K562 (cell line): ENCODE measurements around the gene URB2. TPM values are rescaled to one million over a fixed set of nuclear protein-coding genes. Genes with fewer than 3 reads are reported as not detected.

Experiments
- ATAC-seq: fragments of 200-7000 bp; cut with Tn5 transposase; 3 replicates; pipeline ENCODE4 v1.9.1; 2020; ENCODE audit warnings: moderate library complexity
- Bru-seq: library from RNA; stranded (reverse); fragments of 400-500 nt; gene quantifications from one replicate; lab custom pipeline; 2021; lab: Mats Ljungman, UMichigan
- BruChase-seq, 2 experiments: library from RNA; stranded (reverse); fragments of 400-500 nt; gene quantifications; one replicate each; lab custom pipeline; 2021; lab: Mats Ljungman, UMichigan
- BruUV-seq: library from RNA; stranded (reverse); fragments of 400-500 nt; replicated peaks from 2 replicates; lab custom pipeline; 2021; lab: Mats Ljungman, UMichigan
- CTCF ChIA-PET: fragments of 300-600 bp; formaldehyde crosslinking; extraction: SDS; loops from one replicate; lab custom pipeline; 2021; ENCODE audit warnings: low intra/inter-chr PET ratio; lab: Yijun Ruan, JAX
- POLR2A ChIA-PET: fragments of 300-600, 350-650 bp; sonication (Branson Sonifier 250); formaldehyde crosslinking; extraction: SDS; loops from one replicate; lab custom pipeline; 2021; ENCODE audit warnings: antibody characterized with exemption, inconsistent platforms; lab: Yijun Ruan, JAX
- DNase-seq, 4 experiments: peaks; one replicate each; pipeline versions ENCODE4 v3.0.0 to v3.0.0-alpha.2; 2011 to 2018; ENCODE audit warnings: low spot score in 3 of 4, mixed read lengths in 3 of 4; ENCODE audit errors: extremely low read depth in 1 of 4
- FAIRE-seq: peaks from 2 replicates; lab custom pipeline; 2011; peaks lifted over from hg19 to GRCh38; lab: Jason Lieb, UNC
- H2AFZ ChIP-seq: 2 replicates; pipeline ENCODE4 v1.6.0; 2011; ENCODE audit warnings: low read depth, low read length, control low read depth, inconsistent platforms
- H3K27ac ChIP-seq: fragments of 200-600 bp; 3 replicates; pipeline ENCODE4 v1.8.0; 2011; ENCODE audit warnings: low read depth, mild to moderate bottlenecking, control low read depth, inconsistent platforms, low read length, moderate library complexity, mixed read lengths; ENCODE audit errors: extremely low read depth
- H3K27me3 ChIP-seq, 2 experiments: fragments of 300-600 bp in 1 of 2; 2 replicates in 1 of 2; 3 replicates in 1 of 2; pipeline versions ENCODE4 v1.6.0 to v1.8.0; 2011; ENCODE audit warnings: inconsistent platforms in 2 of 2, low read length in 2 of 2, mild to moderate bottlenecking in 1 of 2, mixed read lengths in 1 of 2, moderate library complexity in 1 of 2; ENCODE audit not compliant: control insufficient read depth in 2 of 2, insufficient read depth in 2 of 2
- H3K36me3 ChIP-seq: fragments of 300-600 bp; 3 replicates; pipeline ENCODE4 v1.8.0; 2011; ENCODE audit warnings: mild to moderate bottlenecking, low read length, inconsistent platforms; ENCODE audit not compliant: control insufficient read depth, insufficient read depth
- H3K4me1 ChIP-seq, 2 experiments: fragments of 200-600 bp in 1 of 2; replicated peaks in 1 of 2; 2 replicates in 1 of 2; 3 replicates in 1 of 2; pipeline versions ENCODE4 v1.5.1 to v1.8.0; 2011; ENCODE audit warnings: inconsistent platforms in 2 of 2, low read length in 2 of 2, mild to moderate bottlenecking in 1 of 2, mixed read lengths in 1 of 2, moderate library complexity in 1 of 2; ENCODE audit not compliant: control insufficient read depth in 2 of 2, insufficient read depth in 2 of 2
- H3K4me2 ChIP-seq: 2 replicates; pipeline ENCODE4 v1.6.1; 2011; ENCODE audit warnings: low read length, control low read depth, inconsistent platforms, mixed read lengths; ENCODE audit not compliant: insufficient read depth
- H3K4me3 ChIP-seq: fragments of 200-600 bp; sonication (generic), shearing (Covaris generic); 2 replicates; pipeline ENCODE4 v1.5.1; 2016; ENCODE audit warnings: control low read depth, inconsistent platforms
- H3K79me2 ChIP-seq: fragments of 200-600 bp; 3 replicates; pipeline ENCODE4 v1.8.0; 2011; ENCODE audit warnings: low read length, inconsistent platforms; ENCODE audit not compliant: control insufficient read depth, insufficient read depth
- H3K9ac ChIP-seq, 2 experiments: 2 replicates each; pipeline versions ENCODE4 v1.6.0 to v1.6.1; 2011; ENCODE audit warnings: low read depth in 2 of 2, low read length in 2 of 2, control low read depth in 1 of 2, inconsistent platforms in 1 of 2, mild to moderate bottlenecking in 1 of 2, mixed read lengths in 1 of 2; ENCODE audit not compliant: insufficient read depth in 1 of 2
- H3K9me1 ChIP-seq: one replicate; pipeline ENCODE4 v1.6.0; 2011; ENCODE audit warnings: inconsistent platforms, mild to moderate bottlenecking, low read length, moderate library complexity; ENCODE audit not compliant: control insufficient read depth, insufficient read depth
- H3K9me3 ChIP-seq: replicated peaks from 2 replicates; pipeline ENCODE4 v1.5.1; 2011; ENCODE audit warnings: low read depth, low read length, inconsistent platforms; ENCODE audit not compliant: control insufficient read depth, insufficient read depth
- H4K20me1 ChIP-seq: replicated peaks from 2 replicates; pipeline ENCODE4 v1.6.1; 2011; ENCODE audit warnings: low read length, inconsistent platforms, mixed read lengths; ENCODE audit not compliant: control insufficient read depth, insufficient read depth
- ARID3B ChIP-seq: fragments of 250-450 bp; sonication (Bioruptor Pico); IDR thresholded peaks from 2 replicates; pipeline ENCODE4 v1.4.0; 2020; ENCODE audit warnings: borderline replicate concordance
- CBFA2T3 ChIP-seq: fragments of 450-650 bp; IDR thresholded peaks from 2 replicates; pipeline ENCODE4 v1.6.1; 2017
- CHCHD3 ChIP-seq: fragments of 250-450 bp; sonication (Bioruptor Pico); IDR thresholded peaks from 2 replicates; pipeline ENCODE4 v2.1.2; 2022; ENCODE audit warnings: mild to moderate bottlenecking
- DNMT1 ChIP-seq: fragments of 450-650 bp; IDR thresholded peaks from 2 replicates; pipeline ENCODE4 v1.6.1; 2016; ENCODE audit warnings: antibody characterized with exemption, mild to moderate bottlenecking
- ELF4 ChIP-seq: fragments of 450-650 bp; formaldehyde crosslinking; IDR thresholded peaks from 2 replicates; pipeline ENCODE4 v1.4.0; 2022; ENCODE audit warnings: missing genetic modification characterization
- IRF9 ChIP-seq: fragments of 450-650 bp; IDR thresholded peaks from 2 replicates; pipeline ENCODE4 v1.6.1; 2016; ENCODE audit warnings: missing biosample characterization, missing genetic modification characterization
- KAT8 ChIP-seq: fragments of 450-650 bp; IDR thresholded peaks from 2 replicates; pipeline ENCODE4 v1.6.1; 2016; ENCODE audit warnings: low read depth, mild to moderate bottlenecking
- NFXL1 ChIP-seq: fragments of 450-650 bp; formaldehyde crosslinking; IDR thresholded peaks from 2 replicates; pipeline ENCODE4 v1.4.0; 2021; ENCODE audit warnings: mild to moderate bottlenecking
- NR4A1 ChIP-seq, 2 experiments: fragments of 250-450 bp in 1 of 2; fragments of 450-650 bp in 1 of 2; sonication (Bioruptor Pico) in 1 of 2; IDR thresholded peaks; 2 replicates each; pipeline versions ENCODE4 v1.4.0 to v1.6.1; 2016 to 2020; ENCODE audit warnings: mild to moderate bottlenecking in 2 of 2, missing compliant biosample characterization in 1 of 2, missing genetic modification characterization in 1 of 2, moderate library complexity in 1 of 2
- ZNF121 ChIP-seq: sonication (generic); formaldehyde crosslinking; conservative IDR thresholded peaks from 2 replicates; pipeline ENCODE4 v1.8.0; 2022; ENCODE audit warnings: missing genetic modification reagents
- ZNF445 ChIP-seq: fragments of 250-450 bp; sonication (Bioruptor Pico); IDR thresholded peaks from 2 replicates; pipeline ENCODE4 v1.4.0; 2020; ENCODE audit warnings: low read depth, mild to moderate bottlenecking, moderate library complexity
- ZNF699 ChIP-seq: fragments of 250-450 bp; sonication (Bioruptor Pico); IDR thresholded peaks from 2 replicates; pipeline ENCODE4 v1.8.0; 2021; ENCODE audit warnings: mild to moderate bottlenecking, moderate library complexity; ENCODE audit not compliant: insufficient replicate concordance
- ZNF766 ChIP-seq: fragments of 200-800 bp; sonication (Bioruptor generic); conservative IDR thresholded peaks from 2 replicates; pipeline ENCODE4 v1.6.1; 2016; ENCODE audit warnings: missing genetic modification characterization, missing compliant biosample characterization
- WGBS: fragments of 100-300 bp; shearing (Covaris generic); methylation state at CpG from one replicate; pipeline ENCODE4 v1.1.6; 2016; ENCODE audit warnings: low coverage, mixed read lengths; ENCODE audit not compliant: insufficient coverage; ENCODE audit errors: missing lambda C conversion rate; 5-methylcytosine and 5-hydroxymethylcytosine counted together
- in situ Hi-C: fragments of 300-500 bp; cut with MboI; formaldehyde crosslinking; loops from 4 replicates; pipeline ENCODE4 v1.15.0; 2018; ENCODE audit warnings: inconsistent platforms, mixed read lengths
- intact Hi-C: fragments of 100-400 bp; cut with micrococcal nuclease; formaldehyde crosslinking; loops from 2 replicates; pipeline ENCODE4 v1.14.2; 2022
- long read RNA-seq, 3 experiments: library from polyadenylated mRNA in 2 of 3; library from RNA in 1 of 3; unstranded in 2 of 3; stranded (forward) in 1 of 3; transcript quantifications; one replicate each; pipeline ENCODE4 v2.0.0, GENCODE V29; 2019 to 2022
- polyA minus RNA-seq, 3 experiments: library from RNA; depleted of rRNA, polyadenylated mRNA; stranded (reverse); fragments of >200 nt; gene quantifications; 2 replicates each; pipeline ENCODE4 v1.2.3, GENCODE V29; 2011
- polyA plus RNA-seq, 8 experiments: library from polyadenylated mRNA; depleted of rRNA in 4 of 8; stranded (reverse) in 5 of 8; unstranded in 3 of 8; fragments of >200 nt; fragmentation: Nextera tagmentation in 2 of 8; fragmentation: Illumina TruSeq in 1 of 8; extraction: Ambion mirVana in 2 of 8; extraction: Trizol in 1 of 8; gene quantifications; 2 replicates each; pipeline versions ENCODE4 v1.2.1 to v1.2.3, GENCODE V29; 2011 to 2014; ENCODE audit warnings: inconsistent platforms in 1 of 8, missing spikeins in 1 of 8
- total RNA-seq, 7 experiments: library from RNA; depleted of rRNA in 6 of 7; stranded (reverse); fragments of >200 nt in 6 of 7; fragmentation: Illumina TruSeq in 2 of 7; extraction: Trizol in 2 of 7; gene quantifications; 2 replicates each; pipeline versions ENCODE4 v1.2.1 to v1.2.3, GENCODE V29; 2011 to 2021; ENCODE audit warnings: low replicate concordance in 1 of 7

URB2 gene
- 69.7 and 74.5 TPM in 2 replicates for total RNA-seq (2011; cell fraction: chromatin; rRNA removed; ENCODE audit: low replicate concordance)
- 45.5 and 48.0 TPM in 2 replicates for total RNA-seq (2011; cell fraction: nucleolus; rRNA removed)
- total RNA-seq (2011; cell fraction: nucleoplasm; rRNA removed), result 44.4 and 45.0 TPM in 2 replicates
- total RNA-seq (2014; rRNA removed) (21.3 and 25.6 TPM in 2 replicates), total RNA-seq (2014; rRNA removed; fragmentation: Illumina TruSeq; extraction: Trizol) (23.2 and 25.2 TPM in 2 replicates), total RNA-seq (2015; rRNA removed; fragmentation: Illumina TruSeq; extraction: Trizol) (28.0 and 28.3 TPM in 2 replicates), total RNA-seq (2021) (27.6 and 31.3 TPM in 2 replicates), polyA plus RNA-seq (2011; rRNA removed) (15.0 and 19.0 TPM in 2 replicates), polyA plus RNA-seq (2014; fragmentation: Illumina TruSeq; extraction: Trizol) (17.9 and 18.3 TPM in 2 replicates), polyA plus RNA-seq (2014; fragmentation: Nextera tagmentation; extraction: Ambion mirVana) (1 to 10 TPM; 2.8 to 3.8 TPM), polyA plus RNA-seq (2014; rRNA removed) (12.9 and 14.7 TPM in 2 replicates), polyA minus RNA-seq (2011; rRNA and poly(A)+ RNA removed) (41.7 and 50.1 TPM in 2 replicates), Bru-seq, nascent RNA (percentile 89 among the genes with signal in this experiment), BruChase-seq, experiment 1, labeled RNA remaining after a 2-hour chase (percentile 89 among the genes with signal in this experiment), BruChase-seq, experiment 2, labeled RNA remaining after a 6-hour chase (percentile 89 among the genes with signal in this experiment)
- 13.4 and 16.4 TPM in 2 replicates for polyA plus RNA-seq (2011; cell fraction: cytosol; rRNA removed)
- polyA plus RNA-seq (2011; cell fraction: nucleus; rRNA removed), result 19.1 and 24.7 TPM in 2 replicates
- 6.8 and 14.3 TPM in 2 replicates for polyA plus RNA-seq (2012)
- polyA minus RNA-seq (2011; cell fraction: cytosol; rRNA and poly(A)+ RNA removed), result 18.9 and 26.2 TPM in 2 replicates
- 30.6 and 33.9 TPM in 2 replicates for polyA minus RNA-seq (2011; cell fraction: nucleus; rRNA and poly(A)+ RNA removed)
- long read RNA-seq, experiment 1, full-length matches to known transcripts, result 54 of 139 reads
- long read RNA-seq, experiment 1, partial matches to known transcripts, result 61 of 139 reads
- long read RNA-seq, experiment 1, other reads (novel, unspliced or antisense), result 24 of 139 reads
- long read RNA-seq, experiment 2, full-length matches to known transcripts, result 2 of 18 reads
- long read RNA-seq, experiment 2, partial matches to known transcripts, result 5 of 18 reads
- long read RNA-seq, experiment 2, other reads (novel, unspliced or antisense), result 11 of 18 reads
- long read RNA-seq, experiment 3, full-length matches to known transcripts, result 2 of 9 reads
- long read RNA-seq, experiment 3, partial matches to known transcripts, result 6 of 9 reads
- long read RNA-seq, experiment 3, other reads (novel, unspliced or antisense), result 1 of 9 reads

- peaks cover 28% of the 10 kb centered on the region for H3K36me3 ChIP-seq
- H3K4me3 ChIP-seq, result peak within 1 kb of the TSS; percentile 79
- ChIA-PET CTCF (interaction anchor here (1.1 kb wide), 1 partner anchor 68 kb away, joined by 3 read pairs; no protein-coding TSS in a partner anchor), POLR2A (interaction anchor here (0.8 to 2.2 kb wide), 4 partner anchors 9 to 71 kb away, joined by 3 to 9 read pairs (median 4); partner anchors contain the start of gene ABCB10)
- H3K27ac ChIP-seq, result peak within 1 kb of the TSS; percentile 73
- DNase-seq, result peak; percentile 92 to 97 (median 94)
- peak within 1 kb of the TSS; percentile 83 for H2AFZ ChIP-seq
- H3K9me1 ChIP-seq, result no peaks in the 10 kb centered on the region
- peak; percentile 95 for ATAC-seq
- peak within 1 kb of the TSS; percentile 79 to 97 for H3K9ac ChIP-seq
- no TSS peak for BruUV-seq
- H3K4me2 ChIP-seq, result peak within 1 kb of the TSS; percentile 99
- H3K4me1 ChIP-seq, result peaks cover 15% of the 10 kb centered on the region in 2 experiments; a peak in 4 of 5 replicates
- H4K20me1 ChIP-seq, result peaks cover 15% of the 10 kb centered on the region
- in situ Hi-C loops, result no loop called here
- no peaks in the 10 kb centered on the region for H3K9me3 ChIP-seq
- under 1% methylated on average over 60 of the region's 97 CpGs for WGBS
- intact Hi-C loops, result loop anchor here (1.0 to 2.0 kb wide), 2 partner anchors 67 to 117 kb away; partner anchors contain the start of gene NUP133
- FAIRE-seq, result peak; percentile 29
- H3K79me2 ChIP-seq, result peaks cover 90% of the 10 kb centered on the region
- H3K27me3 ChIP-seq, result no peaks in the 10 kb centered on the region
- no peak for TF ChIP-seq NFXL1 (CRISPR knock-in tag)
- TF ChIP-seq ELF4 (CRISPR knock-in tag), result no peak
- TF ChIP-seq CHCHD3 (CRISPR knock-in tag), result no peak
- no peak for TF ChIP-seq ZNF121
- TF ChIP-seq ZNF766 (CRISPR knock-in tag), result no peak
- TF ChIP-seq NR4A1 (CRISPR knock-in tag; IDR thresholded peaks at IDR 0.05), result 0 out of 2 replicates have a peak, but pooled peaks have one; percentile 18
- no peak; the same call in 1 of the 2 replicates for TF ChIP-seq NR4A1 (tag; IDR thresholded peaks at IDR 0.05)
- TF ChIP-seq ZNF699, result no peak
- no peak for TF ChIP-seq IRF9
- no peak for TF ChIP-seq ZNF445 (CRISPR knock-in tag)
- no peak for TF ChIP-seq ARID3B (CRISPR knock-in tag)
- no peak for TF ChIP-seq CBFA2T3
- TF ChIP-seq KAT8, result no peak
- no peak for TF ChIP-seq DNMT1
Observed at GRCh38 chr1:229625915-229626831, at the start of gene URB2, which contains the start of gene TAF5L. Gene URB2, plus strand, starts transcription at chr1:229626247. Its CDS starts 1,387 bp downstream, at chr1:229627634. Gene TAF5L, minus strand, starts transcription at chr1:229626122. Its CDS starts 11,640 bp downstream, at chr1:229614482.
